RWPE1 (cell line): ENCODE data around the gene FGF9.

Experiments used
- CTCF ChIA-PET: fragments of 350-600 bp; sonication (Branson Sonifier 250); formaldehyde crosslinking; extraction: SDS; loops from one replicate; lab custom pipeline; 2021; lab: Yijun Ruan, JAX
- POLR2A ChIA-PET: fragments of 400-600 bp; formaldehyde crosslinking; extraction: SDS; loops from one replicate; lab custom pipeline; 2020; ENCODE audit warnings: antibody characterized with exemption; ENCODE audit not compliant: low non-redundant PET; lab: Yijun Ruan, JAX
- DNase-seq: peaks from one replicate; pipeline ENCODE4 v3.0.0; 2012; ENCODE audit warnings: low spot score
- H3K27ac ChIP-seq: fragments of 450-650 bp; 2 replicates; pipeline ENCODE4 v1.5.1; 2017
- CTCF ChIP-seq: fragments of 450-650 bp; conservative IDR thresholded peaks from 2 replicates; pipeline ENCODE4 v1.5.1; 2017; ENCODE audit warnings: low read depth, mild to moderate bottlenecking

Gene FGF9

GRCh38 chr13:21744149-21744548, 73.3 kb downstream of the FGF9 start:
- POLR2A ChIA-PET, result no interaction called here
- no peak overlapping the region for H3K27ac ChIP-seq
- CTCF ChIA-PET, result no interaction called here
- DNase-seq, result no peak
- no peak for TF ChIP-seq CTCF

GRCh38 chr13:21745307-21745706, 74.4 kb downstream of the FGF9 start:
- POLR2A ChIA-PET, result no interaction called here

GRCh38 chr13:21747456-21747855, 76.6 kb downstream of the FGF9 start:
- H3K27ac ChIP-seq, result no peak overlapping the region
- POLR2A ChIA-PET, result no interaction called here
- CTCF ChIA-PET, result no interaction called here
- DNase-seq, result no peak
- no peak for TF ChIP-seq CTCF

More at GRCh38 chr13:21745307-21745706, 74.4 kb downstream of the FGF9 start:
- no peak overlapping the region for H3K27ac ChIP-seq
- CTCF ChIA-PET, result no interaction called here
- no peak for DNase-seq
- TF ChIP-seq CTCF, result no peak

- ChIA-PET CTCF (no interaction called here), POLR2A (no interaction called here)
Measured at GRCh38 chr13:21748166-21748565, 77.3 kb downstream of the FGF9 start.

GRCh38 chr13:21749410-21749809, 78.5 kb downstream of the FGF9 start:
- ChIA-PET POLR2A (no interaction called here), CTCF (interaction anchor here (0.9 kb wide), 1 partner anchor 19 kb away, joined by 5 read pairs; no protein-coding TSS in a partner anchor)
- DNase-seq, result no peak
- no peak for TF ChIP-seq CTCF
- no peak overlapping the region for H3K27ac ChIP-seq

More at GRCh38 chr13:21748166-21748565, 77.3 kb downstream of the FGF9 start:
- no peak for DNase-seq
- no peak overlapping the region for H3K27ac ChIP-seq
- TF ChIP-seq CTCF, result no peak

- ChIA-PET POLR2A (no interaction called here), CTCF (no interaction called here)
- no peak for DNase-seq
- H3K27ac ChIP-seq, result no peak overlapping the region
- no peak for TF ChIP-seq CTCF
Measured at GRCh38 chr13:21752501-21752900, 81.6 kb downstream of the FGF9 start.
